Activated T-cell treated with anti-CD3 and anti-CD28 coated beads, Interleukin-2, amount 50 U/mL, for 24 hours (primary cell): ENCODE measurements around the gene TIGD6.
"Not testable (repeated sequence)": the region's sequence is repeated elsewhere in the genome, so short reads cannot be mapped to it uniquely, and the experiment has no call there.

Experiments
- DNase-seq: peaks from one replicate; pipeline ENCODE4 v3.0.0-alpha.2; 2020
- H3K27ac Mint-ChIP-seq: 2 replicates; pipeline ENCODE4 v1.8.0; 2020; ENCODE audit warnings: mild to moderate bottlenecking, mixed read lengths
- H3K27me3 Mint-ChIP-seq: 2 replicates; pipeline ENCODE4 v1.8.0; 2020; ENCODE audit warnings: mixed read lengths
- H3K36me3 Mint-ChIP-seq: 2 replicates; pipeline ENCODE4 v1.8.0; 2020; ENCODE audit warnings: low read depth, mixed read lengths
- H3K4me1 Mint-ChIP-seq: 2 replicates; pipeline ENCODE4 v1.8.0; 2020; ENCODE audit warnings: low read depth, mixed read lengths
- H3K4me3 Mint-ChIP-seq: 2 replicates; pipeline ENCODE4 v1.8.0; 2020; ENCODE audit warnings: mild to moderate bottlenecking, moderate library complexity, mixed read lengths
- H3K9me3 Mint-ChIP-seq: 2 replicates; pipeline ENCODE4 v1.8.0; 2020; ENCODE audit warnings: mixed read lengths

TIGD6 gene

DNA sequence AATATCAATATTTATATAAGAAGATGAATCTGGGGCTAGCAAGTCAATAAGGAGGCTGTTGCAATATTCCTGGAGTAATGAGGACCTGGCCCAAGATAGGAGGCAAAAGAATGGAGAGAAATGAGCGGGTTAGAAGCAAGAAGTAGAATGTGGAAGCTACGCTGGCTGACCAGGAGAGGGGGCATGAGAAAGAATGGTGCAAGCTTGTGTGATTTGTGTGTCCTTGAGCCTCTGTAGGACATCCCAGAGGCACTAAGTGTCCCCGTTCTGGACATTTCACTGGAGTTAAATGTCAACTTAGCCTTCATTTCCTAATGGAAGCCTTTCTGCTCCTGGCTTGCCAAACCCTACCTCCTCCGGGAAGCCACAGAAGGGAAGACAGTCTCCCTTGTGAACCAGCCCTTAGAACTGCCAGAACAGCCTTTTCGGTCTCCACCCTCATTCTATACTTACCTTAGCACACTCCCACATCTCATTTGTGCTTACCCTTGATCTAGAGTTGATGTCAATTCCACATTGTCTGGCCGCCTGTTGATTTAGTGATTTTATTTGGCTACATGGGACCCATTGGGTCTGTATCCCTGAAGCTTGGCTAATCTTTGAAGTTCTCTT lies 49.2 kb downstream of the TIGD6 start:
- Mint-ChIP-seq H3K36me3 (no peaks in the 10 kb centered on the region), H3K27ac (no peak overlapping the region), H3K9me3 (no peaks in the 10 kb centered on the region), H3K4me3 (no peak overlapping the region), H3K27me3 (peaks cover 3% of the 10 kb centered on the region), H3K4me1 (no peaks in the 10 kb centered on the region)
- DNase-seq: no peak

DNA sequence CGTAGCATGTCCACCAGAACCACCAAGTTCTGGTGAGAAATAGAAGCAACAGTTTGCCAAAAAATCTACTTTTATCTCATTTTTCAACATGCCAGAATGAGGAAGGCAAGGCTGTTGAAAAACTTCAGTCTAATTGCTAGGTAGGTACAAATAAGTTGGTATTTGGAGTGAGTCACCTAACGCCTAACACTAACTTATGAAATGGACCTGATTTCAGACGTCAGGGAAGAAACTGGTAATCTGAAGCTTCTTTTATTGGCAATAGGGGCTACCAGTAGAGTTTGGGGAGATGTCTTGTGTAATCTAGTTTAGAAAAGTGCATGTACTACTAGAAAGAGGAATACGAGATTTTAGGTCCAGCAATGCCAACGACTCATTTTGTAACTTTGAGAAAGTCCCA lies 51.5 kb downstream of the TIGD6 start:
- H3K4me3 Mint-ChIP-seq: no peak overlapping the region
- peaks cover 3% of the 10 kb centered on the region for H3K27me3 Mint-ChIP-seq
- H3K4me1 Mint-ChIP-seq: no peaks in the 10 kb centered on the region
- H3K36me3 Mint-ChIP-seq: no peaks in the 10 kb centered on the region
- no peak overlapping the region for H3K27ac Mint-ChIP-seq
- H3K9me3 Mint-ChIP-seq: no peaks in the 10 kb centered on the region
- DNase-seq: no peak

DNA sequence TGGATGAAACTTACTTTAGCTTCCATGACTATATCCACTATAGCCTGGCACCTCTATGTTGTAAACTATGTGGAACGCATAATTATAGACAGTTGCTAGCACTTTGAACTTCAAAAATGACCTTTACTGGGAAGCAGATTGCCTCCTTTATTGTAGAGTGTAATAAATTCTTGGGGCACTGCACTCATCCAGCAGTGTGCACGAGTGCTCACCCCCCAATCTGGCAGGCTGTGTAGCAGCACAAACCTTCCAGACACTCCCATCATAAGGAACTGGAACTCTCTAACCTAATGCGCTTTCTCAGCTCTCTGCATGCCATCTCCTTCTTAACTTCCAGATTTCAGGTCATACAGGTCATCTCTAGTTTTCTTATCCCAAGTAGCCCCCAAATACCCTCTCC lies 54.3 kb downstream of the TIGD6 start:
- Mint-ChIP-seq H3K4me1 (no peaks in the 10 kb centered on the region), H3K4me3 (no peak overlapping the region), H3K36me3 (no peaks in the 10 kb centered on the region), H3K27me3 (peaks cover 3% of the 10 kb centered on the region), H3K27ac (no peak overlapping the region), H3K9me3 (no peaks in the 10 kb centered on the region)
- DNase-seq: no peak

DNA sequence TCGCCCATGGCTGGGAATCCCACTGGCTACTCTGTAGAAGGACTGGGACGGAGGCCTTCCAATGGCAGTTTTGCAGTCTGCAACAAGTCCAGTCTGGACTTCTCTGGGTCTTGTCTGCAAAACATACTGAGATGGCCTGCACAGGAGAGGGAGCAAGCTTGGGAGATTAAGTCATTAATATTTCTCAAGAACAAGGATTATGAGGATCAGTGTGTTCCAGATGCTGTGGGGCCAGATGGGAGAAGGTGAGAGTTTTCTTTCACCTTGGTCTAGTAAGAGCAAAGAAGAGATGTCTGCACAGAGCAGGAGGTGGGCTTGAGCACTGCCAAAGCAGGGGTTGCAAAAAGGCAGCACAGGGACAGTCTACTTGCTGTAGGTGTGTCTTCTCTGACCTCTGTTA lies 55.8 kb downstream of the TIGD6 start, which contains the start of gene PDE6A:
Gene PDE6A (minus strand): TSS at position 128 of the 400 bp plus-strand sequence. CDS start 120 bp downstream, at position 8.
- H3K27ac Mint-ChIP-seq: no peak within 1 kb of the TSS
- no peaks in the 10 kb centered on the region for H3K36me3 Mint-ChIP-seq
- H3K9me3 Mint-ChIP-seq: no peaks in the 10 kb centered on the region
- DNase-seq: no peak
- H3K27me3 Mint-ChIP-seq: peaks cover 3% of the 10 kb centered on the region
- peaks cover 6% of the 10 kb centered on the region for H3K4me1 Mint-ChIP-seq
- H3K4me3 Mint-ChIP-seq: no peak within 1 kb of the TSS

DNA sequence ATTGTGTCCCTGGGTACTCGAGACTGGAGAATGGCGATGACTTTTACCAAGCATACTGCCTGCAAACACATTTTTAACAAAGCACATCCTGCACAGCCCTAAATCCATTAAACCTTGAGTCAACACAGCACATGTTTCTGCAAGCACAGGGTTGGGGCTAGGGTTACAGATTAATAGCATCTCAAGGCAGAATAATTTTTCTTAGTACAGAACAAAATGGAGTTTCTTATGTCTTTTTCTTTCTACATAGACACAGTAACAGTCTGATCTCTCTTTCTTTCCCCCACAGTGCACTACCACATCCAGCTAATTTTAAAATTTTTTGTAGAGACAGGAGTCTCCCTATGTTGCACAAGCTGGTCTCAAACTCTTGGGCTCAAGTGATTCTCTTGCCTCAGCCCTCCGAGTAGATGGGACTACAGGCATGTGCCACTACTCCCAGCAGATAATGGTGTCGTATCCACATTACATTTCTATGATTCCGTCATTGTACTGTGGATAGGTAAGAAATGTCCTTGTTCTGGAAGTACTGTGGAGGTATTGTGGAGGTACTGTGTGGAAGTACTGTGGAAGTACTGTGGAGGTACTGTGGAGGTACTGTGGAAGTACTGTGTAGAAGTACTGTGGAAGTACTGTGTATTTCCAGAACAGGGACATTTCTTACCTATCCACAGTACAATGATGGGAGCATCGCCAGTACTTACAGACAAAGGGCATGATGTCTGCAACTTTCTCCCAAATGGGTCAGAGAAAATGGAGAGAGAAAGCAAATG lies 57.1 kb downstream of the TIGD6 start:
- H3K4me1 Mint-ChIP-seq, H3K36me3 Mint-ChIP-seq, H3K9me3 Mint-ChIP-seq, H3K27me3 Mint-ChIP-seq, H3K27ac Mint-ChIP-seq, H3K4me3 Mint-ChIP-seq, DNase-seq: not testable (repeated sequence)
